ENCODE results near the gene HNRNPL. TPM values are rescaled to one million over a fixed set of nuclear protein-coding genes. Genes with fewer than 3 reads are reported as not detected.
A peak's percentile ranks its signal among the peaks of the same experiment; 100 is the strongest.

The HNRNPL gene
- total and polyA plus RNA-seq, 9 of the 15 experiments (the other 6 are each of a cell fraction or from before 2014, with no cell fraction given): 39.5 to 610 (median 299) TPM

DNA sequence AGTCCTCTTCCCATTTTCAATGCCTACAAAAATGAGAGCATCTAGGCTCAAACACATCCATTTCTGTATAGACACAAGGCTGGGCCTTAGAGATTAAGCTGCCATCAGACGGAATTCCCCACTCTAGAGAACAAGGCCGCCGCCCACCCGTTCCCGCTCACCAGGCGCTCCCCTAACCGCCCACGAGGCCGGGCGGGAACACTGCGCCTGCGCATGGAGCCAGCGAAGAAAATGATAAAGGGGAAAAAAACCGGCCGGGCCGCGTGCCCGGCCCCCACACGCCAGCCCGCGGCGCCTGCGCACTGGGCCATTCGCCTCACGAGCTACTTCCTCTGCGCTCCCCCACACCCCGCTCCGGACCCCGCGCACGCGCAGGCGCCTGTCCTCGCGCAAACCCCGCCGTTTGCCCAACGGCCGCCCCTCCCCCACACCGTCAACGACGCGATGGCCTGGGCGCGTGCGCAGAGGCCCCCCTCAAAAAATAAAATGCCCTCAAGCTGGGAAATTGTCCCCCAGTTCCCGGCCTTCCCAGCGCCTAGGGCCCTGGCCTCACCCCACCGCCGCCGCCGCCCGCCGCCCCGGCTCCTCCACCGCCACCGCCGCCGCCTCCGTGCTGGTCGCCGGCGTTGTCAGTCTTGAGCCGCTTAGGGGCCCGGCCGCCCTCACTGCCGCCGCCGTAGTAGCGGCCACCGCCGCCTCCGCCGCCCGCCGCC lies 483 bp downstream of the HNRNPL start (continued):
- TF ChIP-seq TFAM (CRISPR knock-in tag; conservative IDR thresholded peaks at IDR 0.05) (no peak), TGIF2 (CRISPR knock-in tag; IDR thresholded peaks at IDR 0.05) (no peak), ELF1 (tag; IDR thresholded peaks at IDR 0.05) (peak; percentile 55; the same call in 1 of the 2 replicates), SMARCE1 (IDR thresholded peaks at IDR 0.05) (no peak), ZNF324 (CRISPR knock-in tag; IDR thresholded peaks at IDR 0.05) (0 out of 2 replicates have a peak, but pooled peaks have one; percentile 13), ZNF76 (CRISPR knock-in tag; IDR thresholded peaks at IDR 0.05; ENCODE audit: borderline replicate concordance) (no peak), CBFB (CRISPR knock-in tag; IDR thresholded peaks at IDR 0.05) (no peak), MYC (IDR thresholded peaks at IDR 0.05; ENCODE audit: low read depth, low read length) (peak; percentile 98), MYC (CRISPR knock-in tag; IDR thresholded peaks at IDR 0.05; ENCODE audit: borderline replicate concordance, low read depth) (peak; percentile 89; the same call in 1 of the 2 replicates), ZBED1 (IDR thresholded peaks at IDR 0.05) (no peak), SMARCA4 (IDR thresholded peaks at IDR 0.05) (no peak), FOXA3 (CRISPR knock-in tag; conservative IDR thresholded peaks at IDR 0.05 in 1 of 2, IDR thresholded peaks at IDR 0.05 in 1 of 2) (no peak), FOXK1 (CRISPR knock-in tag; IDR thresholded peaks at IDR 0.05; ENCODE audit: borderline replicate concordance) (no peak), RBM14 (IDR thresholded peaks at IDR 0.05; ENCODE audit: borderline replicate concordance, insufficient read depth, low read depth, low read length) (no peak), HDAC8 (tag; IDR thresholded peaks at IDR 0.05) (no peak)
- TF ChIP-seq, protein P1, sequence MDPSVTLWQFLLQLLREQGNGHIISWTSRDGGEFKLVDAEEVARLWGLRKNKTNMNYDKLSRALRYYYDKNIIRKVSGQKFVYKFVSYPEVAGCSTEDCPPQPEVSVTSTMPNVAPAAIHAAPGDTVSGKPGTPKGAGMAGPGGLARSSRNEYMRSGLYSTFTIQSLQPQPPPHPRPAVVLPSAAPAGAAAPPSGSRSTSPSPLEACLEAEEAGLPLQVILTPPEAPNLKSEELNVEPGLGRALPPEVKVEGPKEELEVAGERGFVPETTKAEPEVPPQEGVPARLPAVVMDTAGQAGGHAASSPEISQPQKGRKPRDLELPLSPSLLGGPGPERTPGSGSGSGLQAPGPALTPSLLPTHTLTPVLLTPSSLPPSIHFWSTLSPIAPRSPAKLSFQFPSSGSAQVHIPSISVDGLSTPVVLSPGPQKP (CRISPR knock-in tag; IDR thresholded peaks at IDR 0.05): no peak
- TF ChIP-seq, protein P2, sequence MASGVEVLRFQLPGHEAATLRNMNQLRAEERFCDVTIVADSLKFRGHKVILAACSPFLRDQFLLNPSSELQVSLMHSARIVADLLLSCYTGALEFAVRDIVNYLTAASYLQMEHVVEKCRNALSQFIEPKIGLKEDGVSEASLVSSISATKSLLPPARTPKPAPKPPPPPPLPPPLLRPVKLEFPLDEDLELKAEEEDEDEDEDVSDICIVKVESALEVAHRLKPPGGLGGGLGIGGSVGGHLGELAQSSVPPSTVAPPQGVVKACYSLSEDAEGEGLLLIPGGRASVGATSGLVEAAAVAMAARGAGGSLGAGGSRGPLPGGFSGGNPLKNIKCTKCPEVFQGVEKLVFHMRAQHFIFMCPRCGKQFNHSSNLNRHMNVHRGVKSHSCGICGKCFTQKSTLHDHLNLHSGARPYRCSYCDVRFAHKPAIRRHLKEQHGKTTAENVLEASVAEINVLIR (CRISPR knock-in tag; IDR thresholded peaks at IDR 0.05): no peak
